Lower leg skin (tissue), 3 donors: Measurements from ENCODE around the gene TRIM25.

Experiments used
- CTCF ChIP-seq, 3 donors: fragments of 450-650 bp; IDR thresholded peaks; one replicate each; pipeline ENCODE4 v1.5.1; 2016; ENCODE audit warnings: antibody characterized with exemption in 3 of 3, mild to moderate bottlenecking in 3 of 3, moderate library complexity in 2 of 3
- POLR2A ChIP-seq, 2 donors: fragments of 450-650 bp; IDR thresholded peaks; one replicate each; pipeline ENCODE4 v1.6.1; 2016 to 2017; ENCODE audit warnings: antibody characterized with exemption in 2 of 2, mild to moderate bottlenecking in 1 of 2, moderate library complexity in 1 of 2

DNA sequence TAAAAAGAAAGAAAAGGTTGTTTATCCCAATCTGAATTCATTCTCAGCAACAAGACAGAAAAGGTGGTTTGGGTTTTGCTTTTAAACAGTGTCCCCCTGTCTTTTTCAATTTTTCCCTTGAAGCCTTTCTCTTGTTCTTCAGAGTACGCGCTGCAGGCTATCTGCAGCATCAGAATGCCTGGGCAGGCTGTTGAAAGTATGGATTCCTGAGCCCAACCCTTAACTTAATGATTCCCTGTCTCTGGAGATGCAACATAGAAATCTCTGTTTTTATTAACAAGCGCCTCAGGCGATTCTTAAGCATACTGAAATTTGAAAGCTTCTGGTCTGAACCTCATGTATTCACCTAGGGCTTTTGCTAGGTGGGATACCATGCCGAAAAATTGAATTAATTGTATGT is 47.8 kb downstream of the TRIM25 start:
- no peak for TF ChIP-seq CTCF (IDR thresholded peaks at IDR 0.05)
- TF ChIP-seq POLR2A (IDR thresholded peaks at IDR 0.05), result no peak
